ENCODE results near the gene VCAN. TPM values are rescaled to one million over a fixed set of nuclear protein-coding genes. Genes with fewer than 3 reads are reported as not detected.

The VCAN gene
- total RNA-seq, 1 donor from 2014 or later, result 203 TPM

- Mint-ChIP-seq H3K4me3 (ENCODE audit: unreplicated experiment) (no peak overlapping the region), H3K36me3 (ENCODE audit: low read depth, unreplicated experiment) (peaks cover 32% of the 10 kb centered on the region), H3K4me1 (ENCODE audit: unreplicated experiment) (peaks cover 3% of the 10 kb centered on the region), H3K27me3 (ENCODE audit: unreplicated experiment) (no peaks in the 10 kb centered on the region), H3K9me3 (ENCODE audit: unreplicated experiment) (no peaks in the 10 kb centered on the region), H3K27ac (ENCODE audit: unreplicated experiment) (no peak overlapping the region)
- DNase-seq (ENCODE audit: low spot score), result no peak
- no peak for TF ChIP-seq CTCF (IDR thresholded peaks at IDR 0.05; ENCODE audit: unreplicated experiment)
Measured at GRCh38 chr5:83487155-83487554, 15.6 kb downstream of the VCAN start.

GRCh38 chr5:83488271-83488670 is 16.7 kb downstream of the VCAN start:
- no peak for TF ChIP-seq CTCF (IDR thresholded peaks at IDR 0.05; ENCODE audit: unreplicated experiment)
- Mint-ChIP-seq H3K9me3 (ENCODE audit: unreplicated experiment) (no peaks in the 10 kb centered on the region), H3K4me1 (ENCODE audit: unreplicated experiment) (peaks cover 3% of the 10 kb centered on the region), H3K27me3 (ENCODE audit: unreplicated experiment) (no peaks in the 10 kb centered on the region), H3K27ac (ENCODE audit: unreplicated experiment) (no peak overlapping the region), H3K4me3 (ENCODE audit: unreplicated experiment) (no peak overlapping the region), H3K36me3 (ENCODE audit: low read depth, unreplicated experiment) (peaks cover 34% of the 10 kb centered on the region)
- no peak for DNase-seq (ENCODE audit: low spot score)

GRCh38 chr5:83488821-83489220 is 17.3 kb downstream of the VCAN start:
- no peaks in the 10 kb centered on the region for H3K27me3 Mint-ChIP-seq (ENCODE audit: unreplicated experiment)

GRCh38 chr5:83490203-83490602 is 18.7 kb downstream of the VCAN start:
- DNase-seq (ENCODE audit: low spot score), result no peak
- TF ChIP-seq CTCF (IDR thresholded peaks at IDR 0.05; ENCODE audit: unreplicated experiment), result no peak
- peaks cover 2% of the 10 kb centered on the region for H3K4me1 Mint-ChIP-seq (ENCODE audit: unreplicated experiment)
- H3K4me3 Mint-ChIP-seq (ENCODE audit: unreplicated experiment), result no peak overlapping the region
- peaks cover 28% of the 10 kb centered on the region for H3K36me3 Mint-ChIP-seq (ENCODE audit: low read depth, unreplicated experiment)
- no peaks in the 10 kb centered on the region for H3K9me3 Mint-ChIP-seq (ENCODE audit: unreplicated experiment)
- no peak overlapping the region for H3K27ac Mint-ChIP-seq (ENCODE audit: unreplicated experiment)
- H3K27me3 Mint-ChIP-seq (ENCODE audit: unreplicated experiment), result no peaks in the 10 kb centered on the region

More at GRCh38 chr5:83488821-83489220, 17.3 kb downstream of the VCAN start:
- Mint-ChIP-seq H3K4me1 (ENCODE audit: unreplicated experiment) (peaks cover 3% of the 10 kb centered on the region), H3K36me3 (ENCODE audit: low read depth, unreplicated experiment) (peaks cover 37% of the 10 kb centered on the region), H3K9me3 (ENCODE audit: unreplicated experiment) (no peaks in the 10 kb centered on the region), H3K4me3 (ENCODE audit: unreplicated experiment) (no peak overlapping the region), H3K27ac (ENCODE audit: unreplicated experiment) (no peak overlapping the region)
- DNase-seq (ENCODE audit: low spot score), result no peak
- no peak for TF ChIP-seq CTCF (IDR thresholded peaks at IDR 0.05; ENCODE audit: unreplicated experiment)

- Mint-ChIP-seq H3K27me3 (ENCODE audit: unreplicated experiment) (no peaks in the 10 kb centered on the region), H3K9me3 (ENCODE audit: unreplicated experiment) (no peaks in the 10 kb centered on the region), H3K4me1 (ENCODE audit: unreplicated experiment) (no peaks in the 10 kb centered on the region), H3K27ac (ENCODE audit: unreplicated experiment) (no peak overlapping the region), H3K4me3 (ENCODE audit: unreplicated experiment) (no peak overlapping the region), H3K36me3 (ENCODE audit: low read depth, unreplicated experiment) (peaks cover 18% of the 10 kb centered on the region)
- no peak for TF ChIP-seq CTCF (IDR thresholded peaks at IDR 0.05; ENCODE audit: unreplicated experiment)
- DNase-seq (ENCODE audit: low spot score), result no peak
Measured at GRCh38 chr5:83492331-83492730, 20.8 kb downstream of the VCAN start.

Data from endothelial cell (in vitro differentiated cells).